HG02798 (cell line): ENCODE results near the gene HIVEP3.

Experiments used
- ATAC-seq: cut with Tn5 transposase; IDR thresholded peaks from one replicate; pipeline ENCODE4 v1.9.1; 2021; ENCODE audit warnings: mild to moderate bottlenecking; ENCODE audit not compliant: unreplicated experiment, poor library complexity

HIVEP3 gene

GRCh38 chr1:41853907-41854306 is 64.8 kb downstream of the HIVEP3 start:
- no peak for ATAC-seq

GRCh38 chr1:41852091-41852490 is 66.6 kb downstream of the HIVEP3 start:
- no peak for ATAC-seq

- no peak for ATAC-seq
Observed at GRCh38 chr1:41851589-41851988, 67.1 kb downstream of the HIVEP3 start.

GRCh38 chr1:41850029-41850428 is 68.7 kb downstream of the HIVEP3 start:
- ATAC-seq = no peak

GRCh38 chr1:41849211-41849759 is 69.4 kb downstream of the HIVEP3 start:
- ATAC-seq = no peak

- no peak for ATAC-seq
Observed at GRCh38 chr1:41848216-41848952, 70.3 kb downstream of the HIVEP3 start.

GRCh38 chr1:41847733-41848132 is 71.0 kb downstream of the HIVEP3 start:
- no peak for ATAC-seq

GRCh38 chr1:41846625-41847405 is 71.9 kb downstream of the HIVEP3 start:
- ATAC-seq = no peak

- no peak for ATAC-seq
Observed at GRCh38 chr1:41844781-41845272, 73.9 kb downstream of the HIVEP3 start.

GRCh38 chr1:41844255-41844654 is 74.5 kb downstream of the HIVEP3 start:
- ATAC-seq = no peak

GRCh38 chr1:41842993-41843755 is 75.5 kb downstream of the HIVEP3 start:
- ATAC-seq = no peak

- no peak for ATAC-seq
Observed at GRCh38 chr1:41842326-41842725, 76.4 kb downstream of the HIVEP3 start.

GRCh38 chr1:41840592-41841246 is 78.0 kb downstream of the HIVEP3 start:
- no peak for ATAC-seq

- ATAC-seq = no peak
Observed at GRCh38 chr1:41838266-41838665, 80.5 kb downstream of the HIVEP3 start.

GRCh38 chr1:41837691-41838090 is 81.0 kb downstream of the HIVEP3 start:
- ATAC-seq = no peak

GRCh38 chr1:41835485-41835884 is 83.2 kb downstream of the HIVEP3 start:
- no peak for ATAC-seq

GRCh38 chr1:41833519-41834000 is 85.2 kb downstream of the HIVEP3 start:
- ATAC-seq = no peak

GRCh38 chr1:41830726-41831125 is 88.0 kb downstream of the HIVEP3 start:
- ATAC-seq = no peak

- ATAC-seq = no peak
Observed at GRCh38 chr1:41827991-41828570, 90.6 kb downstream of the HIVEP3 start.

GRCh38 chr1:41823471-41823870 is 95.3 kb downstream of the HIVEP3 start:
- ATAC-seq = no peak
